ENCODE measurements around the gene TMEM144. TPM values are rescaled to one million over a fixed set of nuclear protein-coding genes. Genes with fewer than 3 reads are reported as not detected.

Gene TMEM144
- total and polyA plus RNA-seq, 4 donors = 0.56 to 2.8 (median 1.6) TPM

- Histone ChIP-seq H3K27me3 (ENCODE audit: control insufficient read depth in 4 of 4, insufficient read depth in 4 of 4, low read length in 3 of 4) (no peaks in the 10 kb centered on the region), H3K27ac (ENCODE audit: low read depth in 1 of 2, low read length in 2 of 2) (no peak overlapping the region), H3K4me3 (ENCODE audit: low read depth in 1 of 3, low read length in 3 of 3) (no peak overlapping the region), H3K4me1 (ENCODE audit: control insufficient read depth in 4 of 4, insufficient read depth in 4 of 4, low read length in 3 of 4) (peaks cover 0 to 9% (median 5%) of the 10 kb centered on the region in 4 donors), H3K36me3 (ENCODE audit: control insufficient read depth in 4 of 4, insufficient read depth in 3 of 4, low read depth in 1 of 4, low read length in 3 of 4) (no peaks in the 10 kb centered on the region), H3K9me3 (ENCODE audit: control insufficient read depth in 4 of 4, low read length in 3 of 4) (no peaks in the 10 kb centered on the region), H3K9ac (ENCODE audit: low read depth in 1 of 2, low read length in 2 of 2) (no peak overlapping the region)
- no peak for DNase-seq (ENCODE audit: low spot score)
- 76% methylated on average over 5 of the region's 5 CpGs for whole genome bisulfite sequencing
- TF ChIP-seq CTCF (IDR thresholded peaks at IDR 0.05; ENCODE audit: low read depth, low read length, missing input control) = no peak
- no peak for TF ChIP-seq NR2F2 (IDR thresholded peaks at IDR 0.05)
- TF ChIP-seq TAF1 (conservative IDR thresholded peaks at IDR 0.05) = no peak
- TF ChIP-seq, protein P1, sequence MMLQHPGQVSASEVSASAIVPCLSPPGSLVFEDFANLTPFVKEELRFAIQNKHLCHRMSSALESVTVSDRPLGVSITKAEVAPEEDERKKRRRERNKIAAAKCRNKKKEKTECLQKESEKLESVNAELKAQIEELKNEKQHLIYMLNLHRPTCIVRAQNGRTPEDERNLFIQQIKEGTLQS (IDR thresholded peaks at IDR 0.05) = no peak
- no peak for TF ChIP-seq HNF4G (IDR thresholded peaks at IDR 0.05)
- TF ChIP-seq HNF4A (conservative IDR thresholded peaks at IDR 0.05) = no peak
- TF ChIP-seq GABPA (IDR thresholded peaks at IDR 0.05 in 1 of 2, conservative IDR thresholded peaks at IDR 0.05 in 1 of 2) = no peak
- no peak for TF ChIP-seq YY1 (IDR thresholded peaks at IDR 0.05)
- no peak for TF ChIP-seq RAD21 (IDR thresholded peaks at IDR 0.05)
- TF ChIP-seq, protein P2, sequence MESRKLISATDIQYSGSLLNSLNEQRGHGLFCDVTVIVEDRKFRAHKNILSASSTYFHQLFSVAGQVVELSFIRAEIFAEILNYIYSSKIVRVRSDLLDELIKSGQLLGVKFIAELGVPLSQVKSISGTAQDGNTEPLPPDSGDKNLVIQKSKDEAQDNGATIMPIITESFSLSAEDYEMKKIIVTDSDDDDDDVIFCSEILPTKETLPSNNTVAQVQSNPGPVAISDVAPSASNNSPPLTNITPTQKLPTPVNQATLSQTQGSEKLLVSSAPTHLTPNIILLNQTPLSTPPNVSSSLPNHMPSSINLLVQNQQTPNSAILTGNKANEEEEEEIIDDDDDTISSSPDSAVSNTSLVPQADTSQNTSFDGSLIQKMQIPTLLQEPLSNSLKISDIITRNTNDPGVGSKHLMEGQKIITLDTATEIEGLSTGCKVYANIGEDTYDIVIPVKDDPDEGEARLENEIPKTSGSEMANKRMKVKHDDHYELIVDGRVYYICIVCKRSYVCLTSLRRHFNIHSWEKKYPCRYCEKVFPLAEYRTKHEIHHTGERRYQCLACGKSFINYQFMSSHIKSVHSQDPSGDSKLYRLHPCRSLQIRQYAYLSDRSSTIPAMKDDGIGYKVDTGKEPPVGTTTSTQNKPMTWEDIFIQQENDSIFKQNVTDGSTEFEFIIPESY (IDR thresholded peaks at IDR 0.05) = no peak
- no peak for TF ChIP-seq FOXA2 (IDR thresholded peaks at IDR 0.05)
- no peak for TF ChIP-seq RXRA (IDR thresholded peaks at IDR 0.05)
- no peak for TF ChIP-seq FOXA1 (IDR thresholded peaks at IDR 0.05)
- TF ChIP-seq JUND (IDR thresholded peaks at IDR 0.05) = no peak
- TF ChIP-seq, protein P3, sequence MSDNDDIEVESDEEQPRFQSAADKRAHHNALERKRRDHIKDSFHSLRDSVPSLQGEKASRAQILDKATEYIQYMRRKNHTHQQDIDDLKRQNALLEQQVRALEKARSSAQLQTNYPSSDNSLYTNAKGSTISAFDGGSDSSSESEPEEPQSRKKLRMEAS (IDR thresholded peaks at IDR 0.05) = no peak
- TF ChIP-seq SP1 (IDR thresholded peaks at IDR 0.05) = no peak
- TF ChIP-seq REST (IDR thresholded peaks at IDR 0.05) = no peak
- TF ChIP-seq EGR1 (IDR thresholded peaks at IDR 0.05; ENCODE audit: low read depth in 2 of 2) = no peak
These were observed 41.7 kb upstream of the TMEM144 start for GRCh38 chr4:158168606-158169005.

Data from liver (tissue), 9 donors.